Duodenal mucosa (tissue), 2 donors: ENCODE measurements around the gene PARVB.

Experiments used
- H3K27ac ChIP-seq: one replicate; pipeline ENCODE4 v1.7.0; 2013; ENCODE audit warnings: low read depth, low read length
- H3K27me3 ChIP-seq, 2 donors: one replicate each; pipeline ENCODE4 v1.7.0; 2013; ENCODE audit warnings: low read length in 2 of 2, control low read depth in 1 of 2; ENCODE audit not compliant: insufficient read depth in 2 of 2, control insufficient read depth in 1 of 2
- H3K36me3 ChIP-seq, 2 donors: one replicate each; pipeline ENCODE4 v1.7.0; 2013; ENCODE audit warnings: low read length in 2 of 2, control low read depth in 1 of 2; ENCODE audit not compliant: insufficient read depth in 2 of 2, control insufficient read depth in 1 of 2
- H3K4me1 ChIP-seq, 2 donors: one replicate each; pipeline ENCODE4 v1.7.0; 2013; ENCODE audit warnings: low read length in 2 of 2, control low read depth in 1 of 2; ENCODE audit not compliant: insufficient read depth in 2 of 2, control insufficient read depth in 1 of 2
- H3K4me3 ChIP-seq, 2 donors: one replicate each; pipeline ENCODE4 v1.7.0; 2013; ENCODE audit warnings: low read length in 2 of 2, low read depth in 1 of 2
- H3K9ac ChIP-seq, 2 donors: one replicate each; pipeline ENCODE4 v1.7.0; 2013; ENCODE audit warnings: low read length in 2 of 2, low read depth in 1 of 2
- H3K9me3 ChIP-seq, 2 donors: one replicate each; pipeline ENCODE4 v1.7.0; 2013; ENCODE audit warnings: low read length in 2 of 2, control low read depth in 1 of 2; ENCODE audit not compliant: control insufficient read depth in 1 of 2

The PARVB gene

GRCh38 chr22:44151676-44152075 is 127.6 kb downstream of the PARVB start:
- Histone ChIP-seq H3K36me3 (no peaks in the 10 kb centered on the region), H3K4me1 (no peaks in the 10 kb centered on the region), H3K4me3 (no peak overlapping the region), H3K27me3 (no peaks in the 10 kb centered on the region), H3K27ac (no peak overlapping the region), H3K9me3 (no peaks in the 10 kb centered on the region), H3K9ac (no peak overlapping the region)

GRCh38 chr22:44153710-44154109 is 129.6 kb downstream of the PARVB start:
- no peaks in the 10 kb centered on the region for H3K36me3 ChIP-seq
- H3K4me1 ChIP-seq = no peaks in the 10 kb centered on the region
- H3K27me3 ChIP-seq = no peaks in the 10 kb centered on the region
- no peak overlapping the region for H3K27ac ChIP-seq
- H3K9me3 ChIP-seq = no peaks in the 10 kb centered on the region
- H3K4me3 ChIP-seq = no peak overlapping the region
- H3K9ac ChIP-seq = no peak overlapping the region

- H3K36me3 ChIP-seq = no peaks in the 10 kb centered on the region
- H3K27me3 ChIP-seq = no peaks in the 10 kb centered on the region
- H3K9ac ChIP-seq = no peak overlapping the region
- H3K4me3 ChIP-seq = no peak overlapping the region
- no peaks in the 10 kb centered on the region for H3K9me3 ChIP-seq
- no peaks in the 10 kb centered on the region for H3K4me1 ChIP-seq
- no peak overlapping the region for H3K27ac ChIP-seq
These were observed 130.4 kb downstream of the PARVB start for GRCh38 chr22:44154436-44154942.

- Histone ChIP-seq H3K36me3 (no peaks in the 10 kb centered on the region), H3K4me3 (no peak overlapping the region), H3K9ac (no peak overlapping the region), H3K9me3 (no peaks in the 10 kb centered on the region), H3K27ac (no peak overlapping the region), H3K4me1 (no peaks in the 10 kb centered on the region), H3K27me3 (no peaks in the 10 kb centered on the region)
These were observed 131.0 kb downstream of the PARVB start for GRCh38 chr22:44155115-44155514.

GRCh38 chr22:44157916-44158618 is 134.0 kb downstream of the PARVB start:
- Histone ChIP-seq H3K9me3 (no peaks in the 10 kb centered on the region), H3K36me3 (no peaks in the 10 kb centered on the region), H3K27ac (no peak overlapping the region), H3K4me3 (no peak overlapping the region), H3K27me3 (no peaks in the 10 kb centered on the region), H3K9ac (no peak overlapping the region), H3K4me1 (no peaks in the 10 kb centered on the region)

- no peaks in the 10 kb centered on the region for H3K36me3 ChIP-seq
- H3K4me1 ChIP-seq = no peaks in the 10 kb centered on the region
- H3K9me3 ChIP-seq = no peaks in the 10 kb centered on the region
- H3K27me3 ChIP-seq = no peaks in the 10 kb centered on the region
- no peak overlapping the region for H3K9ac ChIP-seq
- H3K27ac ChIP-seq = no peak overlapping the region
- H3K4me3 ChIP-seq = no peak overlapping the region
These were observed 134.7 kb downstream of the PARVB start for GRCh38 chr22:44158816-44159215.

- Histone ChIP-seq H3K9ac (no peak overlapping the region), H3K27ac (no peak overlapping the region), H3K9me3 (no peaks in the 10 kb centered on the region), H3K36me3 (no peaks in the 10 kb centered on the region), H3K27me3 (no peaks in the 10 kb centered on the region), H3K4me3 (no peak overlapping the region), H3K4me1 (no peaks in the 10 kb centered on the region)
These were observed 135.1 kb downstream of the PARVB start for GRCh38 chr22:44159221-44159620.

GRCh38 chr22:44159811-44160210 is 135.7 kb downstream of the PARVB start:
- Histone ChIP-seq H3K4me1 (no peaks in the 10 kb centered on the region), H3K9me3 (no peaks in the 10 kb centered on the region), H3K36me3 (no peaks in the 10 kb centered on the region), H3K27ac (no peak overlapping the region), H3K9ac (no peak overlapping the region), H3K27me3 (no peaks in the 10 kb centered on the region), H3K4me3 (no peak overlapping the region)

GRCh38 chr22:44160421-44160820 is 136.3 kb downstream of the PARVB start:
- Histone ChIP-seq H3K27me3 (no peaks in the 10 kb centered on the region), H3K9me3 (no peaks in the 10 kb centered on the region), H3K27ac (no peak overlapping the region), H3K36me3 (no peaks in the 10 kb centered on the region), H3K4me3 (no peak overlapping the region), H3K4me1 (no peaks in the 10 kb centered on the region), H3K9ac (no peak overlapping the region)

GRCh38 chr22:44161673-44162072 is 137.6 kb downstream of the PARVB start:
- Histone ChIP-seq H3K4me1 (no peaks in the 10 kb centered on the region), H3K36me3 (no peaks in the 10 kb centered on the region), H3K9ac (no peak overlapping the region), H3K27me3 (no peaks in the 10 kb centered on the region), H3K9me3 (no peaks in the 10 kb centered on the region), H3K4me3 (no peak overlapping the region), H3K27ac (no peak overlapping the region)
